Mucosa of rectum (tissue), 2 donors: ENCODE results near the gene RNLS.

Experiments
- H3K27ac ChIP-seq, 2 donors: one replicate each; pipeline ENCODE4 v1.7.0; 2013; ENCODE audit warnings: inconsistent platforms in 2 of 2, low read depth in 2 of 2, low read length in 2 of 2
- H3K27me3 ChIP-seq, 2 donors: one replicate each; pipeline ENCODE4 v1.7.0; 2013; ENCODE audit warnings: low read length in 2 of 2; ENCODE audit not compliant: control insufficient read depth in 2 of 2, insufficient read depth in 2 of 2
- H3K36me3 ChIP-seq, 2 donors: one replicate each; pipeline ENCODE4 v1.7.0; 2013; ENCODE audit warnings: low read length in 2 of 2; ENCODE audit not compliant: control insufficient read depth in 2 of 2, insufficient read depth in 2 of 2
- H3K4me1 ChIP-seq, 2 donors: one replicate each; pipeline ENCODE4 v1.7.0; 2013; ENCODE audit warnings: low read length in 2 of 2, mild to moderate bottlenecking in 1 of 2; ENCODE audit not compliant: control insufficient read depth in 2 of 2, insufficient read depth in 2 of 2
- H3K4me3 ChIP-seq, 2 donors: one replicate each; pipeline ENCODE4 v1.7.0; 2013; ENCODE audit warnings: low read length in 2 of 2
- H3K9ac ChIP-seq, 2 donors: one replicate each; pipeline ENCODE4 v1.7.0; 2013; ENCODE audit warnings: low read length in 2 of 2, low read depth in 1 of 2, mild to moderate bottlenecking in 1 of 2
- H3K9me3 ChIP-seq, 2 donors: one replicate each; pipeline ENCODE4 v1.7.0; 2013; ENCODE audit warnings: low read length in 2 of 2; ENCODE audit not compliant: control insufficient read depth in 2 of 2
- donor health status: healthy.
- donor health status: Normal muscosa, but diverticular disease.

Gene RNLS

DNA sequence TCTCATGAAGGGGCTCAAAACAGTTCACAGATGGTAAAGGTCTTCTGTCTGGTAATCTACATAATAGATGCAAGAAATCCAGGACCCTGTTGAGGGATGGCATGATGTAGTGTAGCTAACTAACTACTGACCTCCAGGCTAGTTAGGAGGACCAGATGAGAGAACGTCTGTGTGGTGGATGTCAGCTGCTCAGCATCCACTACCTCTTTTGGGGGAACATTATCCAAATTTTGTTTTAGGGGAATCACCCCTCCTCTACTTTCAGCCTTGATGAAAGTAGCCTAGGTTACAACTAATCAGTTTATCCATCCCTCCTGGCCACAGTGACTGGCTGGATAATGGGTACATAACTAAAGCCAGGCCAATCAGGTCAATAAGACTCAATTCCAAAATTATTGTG lies 246.0 kb downstream of the RNLS start:
- no peak overlapping the region for H3K4me3 ChIP-seq
- no peak overlapping the region for H3K27ac ChIP-seq
- no peaks in the 10 kb centered on the region for H3K9me3 ChIP-seq
- no peaks in the 10 kb centered on the region for H3K36me3 ChIP-seq
- no peaks in the 10 kb centered on the region for H3K4me1 ChIP-seq
- no peaks in the 10 kb centered on the region for H3K27me3 ChIP-seq
- no peak overlapping the region for H3K9ac ChIP-seq

DNA sequence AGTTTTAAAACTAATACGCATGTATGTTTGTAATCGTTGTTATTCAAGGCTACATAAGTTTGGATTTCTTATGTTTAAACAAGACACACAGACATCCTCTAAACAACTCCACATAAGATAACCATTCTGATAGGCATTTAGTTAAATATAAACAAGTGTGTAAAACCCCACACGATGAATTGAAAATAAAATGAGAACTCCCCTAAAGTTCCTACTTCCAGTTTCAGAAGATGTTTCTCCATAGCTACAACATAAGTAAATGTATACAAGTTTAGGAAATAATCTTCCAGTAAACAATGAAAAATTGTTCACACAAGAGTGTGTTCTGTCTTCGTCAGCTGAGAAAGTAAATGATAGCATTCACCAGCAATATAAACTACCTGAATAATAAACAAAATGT lies 246.8 kb downstream of the RNLS start:
- Histone ChIP-seq H3K9ac (no peak overlapping the region), H3K36me3 (no peaks in the 10 kb centered on the region), H3K4me1 (no peaks in the 10 kb centered on the region)

DNA sequence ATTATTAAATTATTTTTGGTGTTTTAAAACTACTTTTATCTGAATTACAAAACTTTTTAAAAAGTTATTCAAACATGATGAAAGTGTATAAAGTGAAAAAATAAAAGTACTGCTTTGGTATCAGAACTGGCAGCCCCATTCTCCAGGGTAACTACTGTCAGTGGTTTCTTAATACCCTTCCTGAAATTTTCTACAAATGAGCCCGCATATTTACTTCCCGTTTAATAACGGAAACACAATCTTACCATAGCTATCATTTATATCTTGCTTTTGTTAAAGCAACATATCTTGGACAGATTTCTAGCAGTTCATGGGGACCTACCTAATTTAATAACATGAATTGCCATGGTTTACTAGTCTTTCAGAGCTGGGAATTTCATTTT lies 249.9 kb downstream of the RNLS start:
- no peak overlapping the region for H3K4me3 ChIP-seq
- no peak overlapping the region for H3K9ac ChIP-seq
- H3K36me3 ChIP-seq: no peaks in the 10 kb centered on the region
- no peaks in the 10 kb centered on the region for H3K4me1 ChIP-seq
- H3K27me3 ChIP-seq: no peaks in the 10 kb centered on the region
- H3K27ac ChIP-seq: no peak overlapping the region
- no peaks in the 10 kb centered on the region for H3K9me3 ChIP-seq

More for the DNA sequence above, 246.8 kb downstream of the RNLS start:
- no peaks in the 10 kb centered on the region for H3K9me3 ChIP-seq
- H3K4me3 ChIP-seq: no peak overlapping the region
- H3K27me3 ChIP-seq: no peaks in the 10 kb centered on the region
- no peak overlapping the region for H3K27ac ChIP-seq

DNA sequence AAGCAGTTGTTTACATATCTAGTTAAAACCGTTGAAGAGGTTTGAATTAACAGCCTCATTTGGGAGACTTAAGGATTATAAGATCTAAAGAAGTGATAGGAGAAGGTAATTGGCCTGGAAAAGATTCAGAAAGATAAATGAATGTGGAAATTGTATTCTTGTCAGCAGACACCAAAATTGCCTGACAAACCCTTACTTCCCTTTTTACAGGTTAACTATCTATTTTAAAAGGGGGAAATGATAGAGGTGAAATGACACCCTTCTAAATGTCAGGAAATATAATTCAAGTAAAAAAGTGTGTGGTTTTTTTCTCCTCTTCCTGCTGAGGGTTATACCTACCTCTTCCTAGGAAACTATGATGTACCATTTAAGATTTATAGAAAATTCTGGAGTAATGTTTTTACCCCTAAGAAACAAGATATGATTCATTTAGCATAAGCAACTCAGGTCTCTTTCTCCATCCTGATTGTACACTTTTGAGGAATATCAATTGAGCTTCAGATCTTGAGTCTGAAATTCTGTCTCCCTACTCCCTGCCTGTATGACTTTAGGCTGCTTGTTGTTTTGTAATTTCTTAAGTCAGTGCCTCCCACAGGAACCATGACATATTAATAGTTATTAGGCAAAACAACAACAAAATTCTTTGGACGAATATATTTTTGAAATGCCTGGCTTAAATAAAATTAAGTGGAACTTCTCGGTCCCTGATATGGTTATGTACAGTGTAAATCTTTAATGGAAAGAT lies 250.4 kb downstream of the RNLS start:
- Histone ChIP-seq H3K36me3 (no peaks in the 10 kb centered on the region), H3K4me3 (no peak overlapping the region), H3K9ac (no peak overlapping the region), H3K4me1 (no peaks in the 10 kb centered on the region), H3K27ac (no peak overlapping the region), H3K27me3 (no peaks in the 10 kb centered on the region), H3K9me3 (no peaks in the 10 kb centered on the region)

DNA sequence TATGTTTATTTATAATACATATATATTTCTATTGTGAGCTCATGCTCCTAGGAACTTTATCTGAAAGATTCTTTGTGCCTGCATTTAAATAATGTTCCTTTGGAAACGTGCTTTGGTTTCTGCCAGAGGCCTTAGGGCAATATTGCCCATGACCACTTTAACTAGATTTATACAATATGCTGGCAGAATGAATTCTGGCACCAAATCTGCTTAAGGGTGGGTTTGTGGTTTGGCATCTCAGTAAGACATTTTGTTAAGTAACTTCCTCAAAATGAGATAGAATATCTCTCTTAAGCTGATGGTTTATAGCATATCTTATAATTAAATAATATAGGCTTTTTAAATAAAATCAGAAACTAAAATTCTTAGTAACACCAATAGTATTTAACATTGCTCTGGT lies 252.9 kb downstream of the RNLS start:
- no peaks in the 10 kb centered on the region for H3K4me1 ChIP-seq
- no peak overlapping the region for H3K4me3 ChIP-seq
- H3K27ac ChIP-seq: no peak overlapping the region
- no peaks in the 10 kb centered on the region for H3K27me3 ChIP-seq
- no peaks in the 10 kb centered on the region for H3K36me3 ChIP-seq
- no peaks in the 10 kb centered on the region for H3K9me3 ChIP-seq
- H3K9ac ChIP-seq: no peak overlapping the region

DNA sequence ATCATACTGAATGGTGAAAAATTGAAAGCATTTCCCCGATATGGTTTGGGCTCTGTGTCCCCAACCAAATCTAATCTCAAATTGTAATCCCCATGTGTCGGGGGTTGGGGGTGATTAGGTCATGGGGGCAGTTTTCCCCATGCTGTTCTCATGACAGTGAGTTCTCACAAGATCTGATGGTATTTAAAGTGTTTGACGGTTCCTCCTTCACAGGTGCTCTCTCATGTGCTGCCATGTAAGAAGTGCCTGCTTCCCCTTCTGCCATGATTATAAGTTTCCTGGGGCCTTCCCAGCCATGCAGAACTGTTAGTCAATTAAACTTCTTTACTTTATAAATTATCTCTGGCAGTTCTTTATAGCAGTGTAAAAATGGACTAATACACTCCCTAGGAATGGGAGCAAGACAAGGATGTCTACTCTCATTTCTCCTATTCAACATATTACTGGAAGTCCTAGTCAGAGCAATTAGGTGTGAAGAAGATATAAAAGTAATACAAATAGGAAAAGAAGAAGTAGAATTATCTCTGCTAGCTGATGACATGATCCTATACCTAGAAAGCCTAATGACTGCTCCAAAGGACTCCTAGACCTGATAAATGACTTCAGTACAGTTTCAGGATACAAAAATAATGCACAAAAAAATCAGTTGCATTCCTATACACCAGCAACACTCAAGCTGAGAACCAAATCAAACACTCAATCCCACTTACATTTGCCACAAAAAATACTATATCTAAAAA lies 260.6 kb downstream of the RNLS start:
- Histone ChIP-seq H3K27ac (no peak overlapping the region), H3K9me3 (peaks cover 7 to 18% of the 10 kb centered on the region in 2 donors), H3K4me1 (no peaks in the 10 kb centered on the region), H3K4me3 (no peak overlapping the region), H3K27me3 (no peaks in the 10 kb centered on the region), H3K36me3 (no peaks in the 10 kb centered on the region), H3K9ac (no peak overlapping the region)

DNA sequence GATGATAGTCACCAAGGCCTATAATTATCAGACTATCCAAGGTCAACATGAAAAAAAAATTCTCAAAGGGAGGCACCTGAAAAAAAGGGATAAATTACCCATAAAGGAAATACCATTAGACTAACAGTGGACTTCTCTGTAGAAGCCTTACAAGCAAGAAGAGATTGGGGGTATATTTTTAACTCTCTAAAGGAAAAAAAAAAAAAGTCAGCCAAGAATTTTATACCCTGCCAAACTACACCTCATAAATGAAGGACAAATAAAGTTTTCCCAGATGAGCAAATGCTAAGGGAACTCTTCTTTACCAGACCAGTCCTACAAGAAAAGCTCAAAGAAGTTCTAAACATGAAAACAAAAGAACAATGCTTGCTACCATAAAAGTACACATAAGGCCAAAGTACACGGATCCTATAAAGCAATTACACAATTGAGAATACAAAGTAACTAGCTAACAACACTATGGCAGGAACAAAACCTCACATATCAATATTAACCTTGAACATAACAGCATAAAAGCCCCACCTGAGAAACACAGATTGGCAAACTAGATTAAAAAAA lies 263.1 kb downstream of the RNLS start:
- Histone ChIP-seq H3K27ac (no peak overlapping the region), H3K4me1 (no peaks in the 10 kb centered on the region), H3K27me3 (no peaks in the 10 kb centered on the region), H3K9me3 (peaks cover 7 to 18% of the 10 kb centered on the region in 2 donors), H3K36me3 (no peaks in the 10 kb centered on the region), H3K9ac (no peak overlapping the region), H3K4me3 (no peak overlapping the region)

DNA sequence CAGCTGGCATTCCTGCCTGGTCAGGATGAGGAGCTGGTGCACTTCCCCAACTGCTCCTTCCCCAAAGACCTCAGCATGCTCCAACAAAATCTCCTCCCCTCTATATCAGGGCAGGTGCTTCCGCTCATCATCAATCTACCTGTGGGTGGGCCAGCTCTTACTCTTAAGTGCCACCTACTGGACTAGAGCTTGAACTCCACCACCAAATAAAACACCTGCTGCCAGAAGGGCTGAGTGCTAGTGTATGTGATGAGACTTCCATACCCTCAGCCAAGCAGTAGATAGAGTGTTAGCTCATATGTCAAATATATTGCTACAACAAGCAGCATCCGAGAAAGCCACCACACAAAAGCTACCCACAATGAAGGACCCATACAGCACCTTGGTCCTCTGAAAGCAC lies 264.3 kb downstream of the RNLS start:
- no peak overlapping the region for H3K4me3 ChIP-seq
- H3K9ac ChIP-seq: no peak overlapping the region
- H3K4me1 ChIP-seq: no peaks in the 10 kb centered on the region
- no peaks in the 10 kb centered on the region for H3K36me3 ChIP-seq
- no peak overlapping the region for H3K27ac ChIP-seq
- H3K9me3 ChIP-seq: peaks cover 7 to 18% of the 10 kb centered on the region in 2 donors
- H3K27me3 ChIP-seq: no peaks in the 10 kb centered on the region

DNA sequence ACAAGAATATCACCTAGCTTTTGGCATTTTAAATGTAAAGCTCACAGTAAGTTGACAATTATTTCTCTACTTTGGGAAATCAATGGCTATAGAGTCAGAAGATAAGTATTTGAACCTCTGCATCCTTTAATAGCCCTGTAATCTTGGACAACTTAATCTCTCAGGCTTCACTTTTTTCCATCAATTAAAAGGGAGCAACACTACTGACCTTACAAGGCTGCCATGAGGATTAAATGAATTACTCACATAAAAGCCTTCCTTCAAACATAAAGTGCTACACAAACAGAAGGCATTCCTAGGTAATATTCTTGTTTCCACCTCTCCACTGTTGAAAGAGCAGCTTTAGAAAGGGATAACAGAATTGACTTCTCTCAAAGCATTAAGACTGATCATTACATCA lies 266.0 kb downstream of the RNLS start:
- H3K27me3 ChIP-seq: no peaks in the 10 kb centered on the region
- H3K9me3 ChIP-seq: peaks cover 7 to 18% of the 10 kb centered on the region in 2 donors
- no peaks in the 10 kb centered on the region for H3K36me3 ChIP-seq
- no peak overlapping the region for H3K4me3 ChIP-seq
- no peak overlapping the region for H3K27ac ChIP-seq
- H3K4me1 ChIP-seq: no peaks in the 10 kb centered on the region
- H3K9ac ChIP-seq: no peak overlapping the region

DNA sequence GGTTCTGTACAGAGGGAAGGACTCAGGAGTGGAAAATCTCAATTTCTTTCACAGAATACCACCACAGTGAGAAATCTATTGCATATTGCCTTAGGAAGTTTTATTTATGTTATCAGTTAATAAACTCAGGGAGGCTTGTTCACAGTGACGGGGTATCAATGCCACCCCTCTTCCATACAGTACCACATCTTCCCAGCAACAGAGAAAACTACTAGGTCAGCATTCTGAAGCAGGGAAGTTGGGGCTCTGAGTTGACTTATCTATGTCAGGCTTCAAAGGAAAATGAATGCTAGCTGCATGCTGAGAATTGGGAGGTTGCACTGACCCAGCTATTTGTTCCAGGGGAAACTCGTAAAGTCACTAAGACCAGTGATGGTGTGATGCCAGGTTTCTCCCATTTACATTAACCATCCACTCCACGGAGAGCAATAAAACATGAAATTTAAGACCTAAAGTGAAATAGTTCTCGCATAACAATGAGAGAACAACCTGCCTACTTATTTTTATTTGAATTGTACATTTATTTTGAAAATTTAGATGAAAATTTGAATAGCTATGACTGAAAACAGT lies 266.7 kb downstream of the RNLS start:
- Histone ChIP-seq H3K27ac (no peak overlapping the region), H3K9me3 (peaks cover 7 to 18% of the 10 kb centered on the region in 2 donors), H3K9ac (no peak overlapping the region), H3K27me3 (no peaks in the 10 kb centered on the region), H3K4me1 (no peaks in the 10 kb centered on the region), H3K36me3 (no peaks in the 10 kb centered on the region), H3K4me3 (no peak overlapping the region)
